ENCODE data around the gene RNF144B.

Gene RNF144B

GRCh38 chr6:18465410-18466154, 78.4 kb downstream of the RNF144B start:
- Histone ChIP-seq H3K27me3 (ENCODE audit: control insufficient read depth in 1 of 2, insufficient read depth in 1 of 2, low read length in 2 of 2) (no peaks in the 10 kb centered on the region), H4K91ac (ENCODE audit: low read length) (no peak overlapping the region), H2AK5ac (ENCODE audit: low read length, severe bottlenecking) (no peak overlapping the region), H3K4me1 (ENCODE audit: control insufficient read depth, insufficient read depth, low read depth, low read length) (no peaks in the 10 kb centered on the region), H2BK12ac (ENCODE audit: low read length in 2 of 2) (no peak overlapping the region), H3K27ac (ENCODE audit: low read length, poor library complexity, severe bottlenecking) (no peak overlapping the region), H3K79me1 (replicated peaks; ENCODE audit: low read length, poor library complexity, severe bottlenecking) (no peaks in the 10 kb centered on the region), H4K8ac (ENCODE audit: low read length) (no peak overlapping the region), H3K4me3 (ENCODE audit: insufficient read depth in 1 of 2, low read depth in 1 of 2, low read length in 2 of 2) (no peak overlapping the region), H3K9ac (ENCODE audit: low read length) (no peak overlapping the region), H3K4ac (ENCODE audit: low read depth in 1 of 2, low read length in 2 of 2) (no peak overlapping the region), H2AFZ (ENCODE audit: low read depth, low read length) (no peak overlapping the region), H2BK15ac (ENCODE audit: low read depth, poor library complexity, severe bottlenecking) (no peak overlapping the region), H3K4me2 (ENCODE audit: low read length, poor library complexity, severe bottlenecking) (no peak overlapping the region), H2BK120ac (ENCODE audit: low read depth, low read length) (no peak overlapping the region), H3K9me3 (ENCODE audit: control insufficient read depth, low read length) (no peaks in the 10 kb centered on the region), H3K18ac (ENCODE audit: low read depth in 1 of 2, low read length in 2 of 2) (no peak overlapping the region), H3K36me3 (ENCODE audit: control insufficient read depth in 1 of 2, insufficient read depth in 2 of 2, low read depth in 1 of 2, low read length in 2 of 2) (peaks cover 11 to 12% of the 10 kb centered on the region in 2 experiments), H3K23ac (ENCODE audit: low read length in 2 of 2) (no peak overlapping the region), H3K14ac (ENCODE audit: low read length in 2 of 2) (no peak overlapping the region), H2BK5ac (ENCODE audit: low read depth, low read length, poor library complexity, severe bottlenecking) (no peak overlapping the region)
- WGBS, result 77% methylated on average over 4 of the region's 5 CpGs
- no peak for DNase-seq

GRCh38 chr6:18467741-18468502, 80.8 kb downstream of the RNF144B start:
- no peak overlapping the region for H4K8ac ChIP-seq (ENCODE audit: low read length)
- no peaks in the 10 kb centered on the region for H3K9me3 ChIP-seq (ENCODE audit: control insufficient read depth, low read length)
- no peak overlapping the region for H3K9ac ChIP-seq (ENCODE audit: low read length)
- H3K14ac ChIP-seq (ENCODE audit: low read length in 2 of 2), result no peak overlapping the region
- no peak overlapping the region for H3K27ac ChIP-seq (ENCODE audit: low read length, poor library complexity, severe bottlenecking)
- no peaks in the 10 kb centered on the region for H3K4me1 ChIP-seq (ENCODE audit: control insufficient read depth, insufficient read depth, low read depth, low read length)
- 89% methylated on average over 2 of the region's 5 CpGs for whole genome bisulfite sequencing
- no peak overlapping the region for H2BK15ac ChIP-seq (ENCODE audit: low read depth, poor library complexity, severe bottlenecking)
- no peak overlapping the region for H2BK5ac ChIP-seq (ENCODE audit: low read depth, low read length, poor library complexity, severe bottlenecking)
- H3K4me3 ChIP-seq (ENCODE audit: insufficient read depth in 1 of 2, low read depth in 1 of 2, low read length in 2 of 2), result no peak overlapping the region
- no peak overlapping the region for H2BK12ac ChIP-seq (ENCODE audit: low read length in 2 of 2)
- H2AK5ac ChIP-seq (ENCODE audit: low read length, severe bottlenecking), result no peak overlapping the region
- H2BK120ac ChIP-seq (ENCODE audit: low read depth, low read length), result no peak overlapping the region
- no peak overlapping the region for H3K18ac ChIP-seq (ENCODE audit: low read depth in 1 of 2, low read length in 2 of 2)
- H3K4ac ChIP-seq (ENCODE audit: low read depth in 1 of 2, low read length in 2 of 2), result no peak overlapping the region
- DNase-seq, result no peak
- no peak overlapping the region for H4K91ac ChIP-seq (ENCODE audit: low read length)
- peaks cover 11 to 12% of the 10 kb centered on the region in 2 experiments for H3K36me3 ChIP-seq (ENCODE audit: control insufficient read depth in 1 of 2, insufficient read depth in 2 of 2, low read depth in 1 of 2, low read length in 2 of 2)
- H3K23ac ChIP-seq (ENCODE audit: low read length in 2 of 2), result no peak overlapping the region
- H3K4me2 ChIP-seq (ENCODE audit: low read length, poor library complexity, severe bottlenecking), result no peak overlapping the region
- H3K79me1 ChIP-seq (replicated peaks; ENCODE audit: low read length, poor library complexity, severe bottlenecking), result no peaks in the 10 kb centered on the region
- H3K27me3 ChIP-seq (ENCODE audit: control insufficient read depth in 1 of 2, insufficient read depth in 1 of 2, low read length in 2 of 2), result no peaks in the 10 kb centered on the region
- no peak overlapping the region for H2AFZ ChIP-seq (ENCODE audit: low read depth, low read length)

GRCh38 chr6:18468503-18468843, 81.3 kb downstream of the RNF144B start:
- H3K27ac ChIP-seq (ENCODE audit: low read length, poor library complexity, severe bottlenecking), result no peak overlapping the region
- no peaks in the 10 kb centered on the region for H3K79me1 ChIP-seq (replicated peaks; ENCODE audit: low read length, poor library complexity, severe bottlenecking)
- no peak overlapping the region for H3K14ac ChIP-seq (ENCODE audit: low read length in 2 of 2)

GRCh38 chr6:18469536-18469935, 82.4 kb downstream of the RNF144B start:
- no peak overlapping the region for H2BK120ac ChIP-seq (ENCODE audit: low read depth, low read length)
- H3K27ac ChIP-seq (ENCODE audit: low read length, poor library complexity, severe bottlenecking), result no peak overlapping the region
- no peak overlapping the region for H3K23ac ChIP-seq (ENCODE audit: low read length in 2 of 2)
- no peak for DNase-seq
- H3K9me3 ChIP-seq (ENCODE audit: control insufficient read depth, low read length), result no peaks in the 10 kb centered on the region
- no peak overlapping the region for H3K4me2 ChIP-seq (ENCODE audit: low read length, poor library complexity, severe bottlenecking)
- WGBS, result 81% methylated on average over 2 of the region's 3 CpGs
- no peak overlapping the region for H4K91ac ChIP-seq (ENCODE audit: low read length)
- no peak overlapping the region for H2BK5ac ChIP-seq (ENCODE audit: low read depth, low read length, poor library complexity, severe bottlenecking)
- no peaks in the 10 kb centered on the region for H3K79me1 ChIP-seq (replicated peaks; ENCODE audit: low read length, poor library complexity, severe bottlenecking)
- no peak overlapping the region for H3K18ac ChIP-seq (ENCODE audit: low read depth in 1 of 2, low read length in 2 of 2)
- H3K4me1 ChIP-seq (ENCODE audit: control insufficient read depth, insufficient read depth, low read depth, low read length), result no peaks in the 10 kb centered on the region
- H2AK5ac ChIP-seq (ENCODE audit: low read length, severe bottlenecking), result no peak overlapping the region
- no peak overlapping the region for H3K4me3 ChIP-seq (ENCODE audit: insufficient read depth in 1 of 2, low read depth in 1 of 2, low read length in 2 of 2)
- no peak overlapping the region for H2BK15ac ChIP-seq (ENCODE audit: low read depth, poor library complexity, severe bottlenecking)
- no peak overlapping the region for H4K8ac ChIP-seq (ENCODE audit: low read length)
- no peak overlapping the region for H3K4ac ChIP-seq (ENCODE audit: low read depth in 1 of 2, low read length in 2 of 2)
- H3K14ac ChIP-seq (ENCODE audit: low read length in 2 of 2), result no peak overlapping the region
- no peaks in the 10 kb centered on the region for H3K27me3 ChIP-seq (ENCODE audit: control insufficient read depth in 1 of 2, insufficient read depth in 1 of 2, low read length in 2 of 2)
- H2AFZ ChIP-seq (ENCODE audit: low read depth, low read length), result no peak overlapping the region
- H2BK12ac ChIP-seq (ENCODE audit: low read length in 2 of 2), result no peak overlapping the region
- H3K9ac ChIP-seq (ENCODE audit: low read length), result no peak overlapping the region
- peaks cover 8 to 9% of the 10 kb centered on the region in 2 experiments for H3K36me3 ChIP-seq (ENCODE audit: control insufficient read depth in 1 of 2, insufficient read depth in 2 of 2, low read depth in 1 of 2, low read length in 2 of 2)

More at GRCh38 chr6:18468503-18468843, 81.3 kb downstream of the RNF144B start:
- Histone ChIP-seq H2BK15ac (ENCODE audit: low read depth, poor library complexity, severe bottlenecking) (no peak overlapping the region), H3K4me3 (ENCODE audit: insufficient read depth in 1 of 2, low read depth in 1 of 2, low read length in 2 of 2) (no peak overlapping the region), H3K9me3 (ENCODE audit: control insufficient read depth, low read length) (no peaks in the 10 kb centered on the region), H2BK12ac (ENCODE audit: low read length in 2 of 2) (no peak overlapping the region), H3K27me3 (ENCODE audit: control insufficient read depth in 1 of 2, insufficient read depth in 1 of 2, low read length in 2 of 2) (no peaks in the 10 kb centered on the region), H3K4me1 (ENCODE audit: control insufficient read depth, insufficient read depth, low read depth, low read length) (no peaks in the 10 kb centered on the region), H2BK120ac (ENCODE audit: low read depth, low read length) (no peak overlapping the region), H4K8ac (ENCODE audit: low read length) (no peak overlapping the region), H3K9ac (ENCODE audit: low read length) (no peak overlapping the region), H3K36me3 (ENCODE audit: control insufficient read depth in 1 of 2, insufficient read depth in 2 of 2, low read depth in 1 of 2, low read length in 2 of 2) (peaks cover 9 to 11% of the 10 kb centered on the region in 2 experiments), H2AK5ac (ENCODE audit: low read length, severe bottlenecking) (no peak overlapping the region), H4K91ac (ENCODE audit: low read length) (no peak overlapping the region), H3K4me2 (ENCODE audit: low read length, poor library complexity, severe bottlenecking) (no peak overlapping the region), H2AFZ (ENCODE audit: low read depth, low read length) (no peak overlapping the region), H3K4ac (ENCODE audit: low read depth in 1 of 2, low read length in 2 of 2) (no peak overlapping the region), H3K18ac (ENCODE audit: low read depth in 1 of 2, low read length in 2 of 2) (no peak overlapping the region), H2BK5ac (ENCODE audit: low read depth, low read length, poor library complexity, severe bottlenecking) (no peak overlapping the region), H3K23ac (ENCODE audit: low read length in 2 of 2) (no peak overlapping the region)
- WGBS, result 86% methylated on average over 1 of the region's 3 CpGs
- DNase-seq, result no peak

All from mesenchymal stem cell (in vitro differentiated cells and primary cell).